Measurements from ENCODE around the gene TSPAN33.
"Not testable (repeated sequence)": the region's sequence is repeated elsewhere in the genome, so short reads cannot be mapped to it uniquely, and the experiment has no call there.

Gene TSPAN33

GRCh38 chr7:129170441-129171021, 26.0 kb downstream of the TSPAN33 start:
- no peak for DNase-seq

GRCh38 chr7:129173861-129174260, 29.4 kb downstream of the TSPAN33 start:
- not testable (repeated sequence) for DNase-seq

GRCh38 chr7:129176916-129177710, 32.6 kb downstream of the TSPAN33 start:
- DNase-seq: no peak

GRCh38 chr7:129184981-129185670, 40.6 kb downstream of the TSPAN33 start:
- no peak for DNase-seq

DNA sequence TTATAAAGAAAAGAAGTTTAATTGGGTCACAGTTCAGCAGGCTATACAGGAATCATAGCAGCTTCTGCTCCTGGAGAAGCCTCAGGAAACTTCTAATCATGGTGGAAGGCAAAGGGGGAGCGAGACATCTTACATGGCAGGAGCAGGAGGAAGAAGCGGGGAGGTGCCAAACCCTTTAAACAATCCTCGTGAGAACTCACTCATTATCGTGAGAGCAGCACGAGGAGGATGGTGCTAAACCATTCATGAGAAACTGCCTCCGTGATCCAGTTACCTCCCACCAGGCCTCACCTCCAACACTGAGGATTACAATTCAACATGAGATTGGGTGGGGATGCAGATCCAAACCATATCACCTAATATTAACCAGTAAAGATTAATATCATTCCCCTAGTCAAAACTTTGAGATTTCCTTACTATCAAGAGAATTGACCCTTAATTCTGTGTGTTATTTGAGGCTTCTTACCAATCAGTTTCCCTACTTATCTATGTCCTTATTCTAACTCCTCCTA, 42.3 kb downstream of the TSPAN33 start:
- no peak for DNase-seq

DNA sequence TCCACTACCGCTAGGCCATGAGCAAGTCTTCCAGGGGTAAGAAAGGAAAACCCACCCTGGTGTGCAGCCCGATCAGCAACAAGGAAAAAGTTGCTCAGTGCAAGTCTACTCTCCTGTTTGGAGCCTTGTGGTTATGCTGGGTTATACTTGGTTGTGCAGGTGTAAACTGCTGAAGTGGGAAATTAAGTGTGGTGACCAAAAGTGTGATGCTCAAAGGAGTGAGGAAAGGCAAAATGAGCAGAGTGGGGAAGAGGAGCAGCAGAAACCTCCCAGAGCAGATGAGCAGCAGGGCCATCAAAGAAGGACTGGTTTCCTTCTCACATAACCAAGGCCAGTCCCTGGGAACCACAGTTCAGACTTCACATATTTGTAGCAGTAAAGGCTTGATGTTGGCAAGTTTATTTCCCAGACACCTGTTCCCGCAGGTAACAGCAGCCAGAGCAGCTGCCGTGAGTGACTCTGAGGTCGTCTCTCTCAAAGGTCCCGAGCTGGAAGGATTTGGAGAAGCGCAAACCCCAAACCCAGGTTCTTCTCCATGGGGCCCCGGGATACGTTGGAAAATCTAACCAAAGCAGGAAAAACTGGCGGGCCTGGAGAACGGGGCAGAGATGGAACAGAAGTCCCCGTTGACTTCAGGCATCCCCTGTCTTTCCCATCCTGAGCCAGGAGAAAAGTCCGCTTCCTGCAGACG, 43.3 kb downstream of the TSPAN33 start:
- DNase-seq: no peak

DNA sequence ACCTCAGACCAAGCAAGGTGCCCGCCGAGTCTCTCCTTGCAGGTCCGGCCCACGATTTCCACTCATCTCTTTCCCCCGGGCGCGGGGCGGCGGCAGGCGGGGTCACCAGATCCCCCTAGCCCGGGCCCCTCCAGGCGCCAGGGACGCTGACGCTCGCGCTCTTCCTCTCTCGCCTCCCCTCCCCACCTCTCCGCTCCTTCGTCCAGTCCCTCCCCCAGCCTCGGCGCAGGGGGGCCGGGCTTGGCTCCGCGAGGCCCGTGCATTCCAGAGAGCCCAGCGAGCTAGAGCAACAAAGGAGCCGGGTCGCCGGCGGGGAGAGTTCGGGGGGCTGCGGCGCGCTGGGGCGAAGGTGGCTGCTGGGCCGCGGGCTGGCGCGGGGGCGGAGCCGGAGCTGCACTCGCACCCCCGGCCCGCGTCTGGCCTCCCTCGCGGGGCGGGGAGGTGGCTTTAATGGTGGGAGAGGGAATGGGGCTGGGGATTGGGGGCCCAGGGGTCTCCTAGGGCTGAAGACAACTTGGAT, 43.9 kb downstream of the TSPAN33 start, which contains the start of gene SMO:
SMO (plus strand) TSS at position 262 of the 520 bp plus-strand sequence. CDS start 519 bp downstream, outside the sequence.
- DNase-seq: peak; percentile 71

DNA sequence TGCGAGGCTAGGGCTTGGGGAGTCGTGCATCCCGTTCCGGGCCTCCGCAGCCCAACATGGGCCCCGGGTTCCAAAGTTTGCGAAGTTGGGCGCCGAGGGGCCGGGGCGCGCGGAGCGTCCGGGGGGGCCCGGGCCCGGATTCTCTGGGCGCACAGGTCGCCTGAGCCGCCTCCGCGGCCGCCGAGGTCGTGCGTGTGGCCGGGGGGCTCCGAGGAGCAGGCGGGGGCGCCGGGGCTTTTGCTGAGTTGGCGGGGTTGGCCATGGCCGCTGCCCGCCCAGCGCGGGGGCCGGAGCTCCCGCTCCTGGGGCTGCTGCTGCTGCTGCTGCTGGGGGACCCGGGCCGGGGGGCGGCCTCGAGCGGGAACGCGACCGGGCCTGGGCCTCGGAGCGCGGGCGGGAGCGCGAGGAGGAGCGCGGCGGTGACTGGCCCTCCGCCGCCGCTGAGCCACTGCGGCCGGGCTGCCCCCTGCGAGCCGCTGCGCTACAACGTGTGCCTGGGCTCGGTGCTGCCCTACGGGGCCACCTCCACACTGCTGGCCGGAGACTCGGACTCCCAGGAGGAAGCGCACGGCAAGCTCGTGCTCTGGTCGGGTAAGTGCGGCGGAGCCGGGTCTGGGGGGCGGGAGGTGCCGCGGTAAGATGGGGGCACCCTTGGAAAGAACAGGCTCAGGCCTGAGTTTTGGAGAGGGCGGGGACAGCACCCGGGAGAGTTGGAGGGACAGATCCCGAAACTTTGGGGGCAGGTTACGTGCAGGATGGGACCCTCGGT, 44.6 kb downstream of the TSPAN33 start:
- no peak for DNase-seq

DNA sequence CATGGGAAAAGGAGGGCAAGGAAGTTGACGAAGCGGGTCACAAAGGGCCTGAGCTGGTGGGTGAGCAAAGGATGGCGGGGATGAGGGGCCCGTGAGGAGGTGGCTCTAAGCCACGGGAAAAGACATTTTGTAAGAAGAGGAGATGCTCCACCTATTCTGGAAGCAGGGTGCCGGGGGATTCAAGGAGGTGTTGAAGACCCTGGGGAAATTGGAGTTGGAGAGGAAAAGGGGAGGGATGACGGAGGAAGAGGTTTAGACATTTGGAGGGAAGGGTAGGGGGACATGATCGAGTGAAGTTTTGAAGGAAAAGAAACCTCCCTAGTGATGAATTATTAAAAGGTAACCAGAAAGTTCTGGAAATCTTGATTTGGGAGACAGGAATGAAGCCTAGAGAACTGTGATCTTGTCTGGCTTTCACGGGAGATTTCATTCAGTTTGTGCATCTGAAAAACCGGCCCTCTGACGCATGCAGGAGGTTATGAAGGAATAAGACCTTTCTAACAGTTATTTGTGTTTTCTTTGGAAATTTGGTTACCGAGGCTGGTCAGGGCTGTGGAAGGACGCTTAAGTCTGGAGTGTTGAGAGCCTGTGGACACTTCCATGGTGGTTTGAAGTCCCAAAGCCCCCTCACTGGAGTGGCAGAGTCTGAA, 45.3 kb downstream of the TSPAN33 start:
- DNase-seq: no peak

DNA sequence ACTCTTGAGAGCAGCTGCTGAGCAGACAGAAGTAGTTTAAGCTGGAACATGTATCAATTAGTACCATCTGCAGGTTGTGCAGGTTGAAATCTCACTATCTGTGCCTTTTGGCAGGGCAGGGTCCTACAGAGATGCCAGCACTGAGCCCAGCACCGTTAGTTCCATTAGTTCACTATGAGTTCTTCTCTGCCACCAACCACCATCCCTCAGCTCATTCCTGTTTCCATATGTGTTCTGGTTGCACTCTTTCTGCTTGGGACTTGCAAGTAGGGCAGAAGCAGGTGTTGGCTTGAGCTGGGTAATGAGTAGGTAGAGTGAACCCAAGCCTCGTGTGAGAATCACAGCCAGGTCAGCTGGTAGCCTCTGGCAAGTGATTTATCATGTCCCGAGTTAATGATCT, 46.8 kb downstream of the TSPAN33 start:
- no peak for DNase-seq

DNA sequence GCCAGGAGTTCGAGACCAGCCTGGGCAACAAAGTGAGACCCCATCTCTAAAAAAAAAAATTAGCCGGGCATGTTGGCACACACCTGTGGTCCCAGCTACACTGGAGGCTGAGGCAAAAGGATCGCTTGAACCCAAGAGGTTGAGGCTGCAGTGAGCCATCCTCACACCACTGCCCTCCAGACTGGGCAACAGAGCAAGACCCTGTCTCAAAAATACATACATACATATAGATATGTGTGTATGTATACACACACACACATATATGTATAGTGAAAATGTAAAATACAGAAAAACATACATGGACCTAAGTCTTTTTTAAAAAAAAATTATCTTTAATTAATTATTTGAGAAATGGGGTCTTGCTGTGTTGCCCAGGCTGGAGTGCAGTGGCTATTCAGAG, 49.4 kb downstream of the TSPAN33 start:
- DNase-seq: no peak

- DNase-seq: no peak
These were observed 53.3 kb downstream of the TSPAN33 start for GRCh38 chr7:129197771-129198170.

GRCh38 chr7:129199406-129199805, 54.9 kb downstream of the TSPAN33 start:
- DNase-seq: no peak

GRCh38 chr7:129202058-129202777, 57.7 kb downstream of the TSPAN33 start:
- DNase-seq: no peak

GRCh38 chr7:129203050-129203741, 58.7 kb downstream of the TSPAN33 start:
- DNase-seq: no peak

- DNase-seq: no peak
These were observed 60.8 kb downstream of the TSPAN33 start for GRCh38 chr7:129205126-129205818.

- DNase-seq: no peak
These were observed 61.7 kb downstream of the TSPAN33 start for GRCh38 chr7:129205987-129206785.

- DNase-seq: no peak
These were observed 64.2 kb downstream of the TSPAN33 start for GRCh38 chr7:129208667-129209066.
